GM18861 (cell line): ENCODE measurements around the gene PPP1CA.

Experiments used
- ATAC-seq: cut with Tn5 transposase; IDR thresholded peaks from one replicate; pipeline ENCODE4 v1.9.1; 2021; ENCODE audit not compliant: unreplicated experiment

The PPP1CA gene

GRCh38 chr11:67418476-67419281, 17.0 kb upstream of the PPP1CA start:
- no peak for ATAC-seq

- no peak for ATAC-seq
Measured at GRCh38 chr11:67417425-67417824, 15.8 kb upstream of the PPP1CA start.

- ATAC-seq = no peak
Measured at GRCh38 chr11:67416416-67417335, 15.0 kb upstream of the PPP1CA start.

GRCh38 chr11:67415501-67416304, 14.0 kb upstream of the PPP1CA start, which contains the start of gene CARNS1:
Gene CARNS1, plus strand, starts transcription at chr11:67415678. Its CDS starts 522 bp downstream, at chr11:67416200.
- ATAC-seq = no peak

- ATAC-seq = no peak
Measured at GRCh38 chr11:67413266-67413849, 11.7 kb upstream of the PPP1CA start.

GRCh38 chr11:67412495-67413179, 11.0 kb upstream of the PPP1CA start:
- no peak for ATAC-seq

GRCh38 chr11:67411785-67412152, 10.1 kb upstream of the PPP1CA start:
- ATAC-seq = no peak

- ATAC-seq = no peak
Measured at GRCh38 chr11:67410984-67411784, 9.5 kb upstream of the PPP1CA start.

GRCh38 chr11:67410369-67410831, 8.7 kb upstream of the PPP1CA start:
- ATAC-seq = no peak

- ATAC-seq = no peak
Measured at GRCh38 chr11:67409781-67410368, 8.2 kb upstream of the PPP1CA start.

GRCh38 chr11:67409261-67409666, 7.6 kb upstream of the PPP1CA start:
- no peak for ATAC-seq

GRCh38 chr11:67408437-67409200, 7.0 kb upstream of the PPP1CA start:
- ATAC-seq = no peak

- ATAC-seq = no peak
Measured at GRCh38 chr11:67407688-67408163, 6.1 kb upstream of the PPP1CA start.

GRCh38 chr11:67406969-67407687, 5.5 kb upstream of the PPP1CA start:
- no peak for ATAC-seq

GRCh38 chr11:67406420-67406968, 4.8 kb upstream of the PPP1CA start:
- no peak for ATAC-seq

- no peak for ATAC-seq
Measured at GRCh38 chr11:67405688-67406339, 4.2 kb upstream of the PPP1CA start.

- ATAC-seq = no peak
Measured at GRCh38 chr11:67405196-67405567, 3.5 kb upstream of the PPP1CA start.
